Small intestine (tissue), 4 donors: ENCODE results near the gene FEM1C. TPM values are rescaled to one million over a fixed set of nuclear protein-coding genes. Genes with fewer than 3 reads are reported as not detected.

Experiments
- polyA plus RNA-seq, 4 donors: library from polyadenylated mRNA; stranded (reverse) in 3 of 4; unstranded in 1 of 4; fragments of 200-250 nt in 3 of 4; fragments of 120-200 nt in 1 of 4; gene quantifications; one replicate each; pipeline versions ENCODE4 v1.2.1 to v1.2.3, GENCODE V29; 2013
- donor health status: healthy with polysubstance abuse.
- donor health status: Bipolar disorder and iron deficiency.
- donor health status: healthy.

Gene FEM1C
- polyA plus RNA-seq, 4 donors = 7.9 to 18.9 (median 11.5) TPM

Other genes with a start within 250 kb of the FEM1C start
- gene CCDC112, start 248.1 kb downstream of the FEM1C start, polyA plus RNA-seq = 1 to 10 TPM; 4.2 to 7.8 (median 6.0) TPM
- gene TICAM2, start 57.7 kb upstream of the FEM1C start, polyA plus RNA-seq = 1 to 10 TPM in 3 of 4 donors, under 1 TPM in 1; 0.27 to 2.2 (median 1.5) TPM
- gene TMED7, start 81.3 kb upstream of the FEM1C start, polyA plus RNA-seq = 100 to 1,000 TPM in 1 of 4 donors, 10 to 100 TPM in 3; 12.7 to 128 (median 25.7) TPM